IMR-90 (cell line): ENCODE results near the gene MET. TPM values are rescaled to one million over a fixed set of nuclear protein-coding genes. Genes with fewer than 3 reads are reported as not detected.

Experiments
- ATAC-seq: fragments of 200-7000 bp; cut with Tn5 transposase; 2 replicates; pipeline ENCODE4 v1.9.1; 2020; ENCODE audit warnings: low read depth, mild to moderate bottlenecking, moderate library complexity
- BruUV-seq: library from RNA; stranded (reverse); fragments of 400-500 nt; replicated peaks from 2 replicates; lab custom pipeline; 2021; lab: Mats Ljungman, UMichigan
- CTCF ChIA-PET: fragments of 300-600 bp; formaldehyde crosslinking; extraction: SDS; loops from one replicate; lab custom pipeline; 2021; ENCODE audit warnings: antibody characterized with exemption; lab: Yijun Ruan, JAX
- POLR2A ChIA-PET: fragments of 300-600 bp; sonication (Branson Sonifier 250); formaldehyde crosslinking; loops from one replicate; lab custom pipeline; 2022; ENCODE audit warnings: antibody characterized with exemption; ENCODE audit not compliant: unreplicated experiment; lab: Charles Lee
- DNase-seq: peaks from one replicate; pipeline ENCODE4 v3.0.0; 2013
- H2AFZ ChIP-seq: replicated peaks from 2 replicates; pipeline ENCODE3; 2013; ENCODE audit warnings: low read length, mild to moderate bottlenecking; ENCODE audit not compliant: poor library complexity
- H2AK5ac ChIP-seq: 2 replicates; pipeline ENCODE4 v1.6.1; 2013; ENCODE audit warnings: low read depth, low read length, inconsistent platforms
- H2AK9ac ChIP-seq: replicated peaks from 2 replicates; pipeline ENCODE3; 2013; ENCODE audit warnings: mild to moderate bottlenecking, low read depth, low read length, moderate library complexity; ENCODE audit not compliant: poor library complexity
- H2BK120ac ChIP-seq: 2 replicates; pipeline ENCODE4 v1.6.1; 2013; ENCODE audit warnings: low read depth, low read length, inconsistent platforms
- H2BK15ac ChIP-seq: 3 replicates; pipeline ENCODE4 v1.6.1; 2013; ENCODE audit warnings: low read depth, low read length, inconsistent platforms
- H2BK20ac ChIP-seq: 2 replicates; pipeline ENCODE4 v1.6.1; 2013; ENCODE audit warnings: low read depth, mild to moderate bottlenecking, inconsistent platforms, low read length, moderate library complexity
- H2BK5ac ChIP-seq: 2 replicates; pipeline ENCODE4 v1.6.1; 2013; ENCODE audit warnings: mild to moderate bottlenecking, low read depth, low read length, inconsistent platforms; ENCODE audit not compliant: poor library complexity, severe bottlenecking
- H3K14ac ChIP-seq: replicated peaks from 2 replicates; pipeline ENCODE4 v1.6.1; 2013; ENCODE audit warnings: low read depth, low read length, inconsistent platforms
- H3K18ac ChIP-seq: 2 replicates; pipeline ENCODE4 v1.6.1; 2013; ENCODE audit warnings: low read depth, low read length, control low read depth
- H3K23ac ChIP-seq: 2 replicates; pipeline ENCODE4 v1.6.1; 2013; ENCODE audit warnings: low read depth, low read length, inconsistent platforms
- H3K27ac ChIP-seq: 2 replicates; pipeline ENCODE4 v1.5.1; 2013; ENCODE audit warnings: mild to moderate bottlenecking, control low read depth, low read length; ENCODE audit not compliant: insufficient read depth
- H3K27me3 ChIP-seq: 2 replicates; pipeline ENCODE4 v1.6.1; 2013; ENCODE audit warnings: low read length; ENCODE audit not compliant: control insufficient read depth, insufficient read depth
- H3K36me3 ChIP-seq: 2 replicates; pipeline ENCODE4 v1.6.1; 2013; ENCODE audit warnings: low read length, mixed read lengths; ENCODE audit not compliant: control insufficient read depth, insufficient read depth
- H3K4ac ChIP-seq: 2 replicates; pipeline ENCODE4 v1.6.1; 2013; ENCODE audit warnings: low read depth, low read length, inconsistent platforms
- H3K4me1 ChIP-seq: 2 replicates; pipeline ENCODE4 v1.6.1; 2013; ENCODE audit warnings: low read length, mixed read lengths; ENCODE audit not compliant: control insufficient read depth, insufficient read depth
- H3K4me2 ChIP-seq: 2 replicates; pipeline ENCODE4 v1.6.1; 2013; ENCODE audit warnings: low read depth, mild to moderate bottlenecking, control low read depth, low read length, moderate library complexity
- H3K4me3 ChIP-seq: 2 replicates; pipeline ENCODE4 v1.5.1; 2013; ENCODE audit warnings: low read depth, mild to moderate bottlenecking, control low read depth, low read length, moderate library complexity; ENCODE audit not compliant: insufficient read depth
- H3K56ac ChIP-seq: 2 replicates; pipeline ENCODE4 v1.6.1; 2013; ENCODE audit warnings: low read length, inconsistent platforms; ENCODE audit not compliant: insufficient read depth; ENCODE audit errors: extremely low read depth
- H3K79me1 ChIP-seq, 2 experiments: 2 replicates each; pipeline ENCODE4 v1.6.1; 2013; ENCODE audit warnings: low read length in 2 of 2, inconsistent platforms in 1 of 2, low read depth in 1 of 2
- H3K9ac ChIP-seq: 2 replicates; pipeline ENCODE4 v1.6.1; 2013; ENCODE audit warnings: low read depth, low read length, control low read depth
- H3K9me1 ChIP-seq: 2 replicates; pipeline ENCODE4 v1.6.1; 2013; ENCODE audit warnings: low read length, inconsistent platforms; ENCODE audit not compliant: insufficient read depth
- H3K9me3 ChIP-seq: 2 replicates; pipeline ENCODE4 v1.6.1; 2013; ENCODE audit warnings: low read length; ENCODE audit not compliant: control insufficient read depth, insufficient read depth
- H4K20me1 ChIP-seq: 2 replicates; pipeline ENCODE4 v1.6.1; 2013; ENCODE audit warnings: low read length, inconsistent platforms; ENCODE audit not compliant: insufficient read depth
- H4K5ac ChIP-seq: 2 replicates; pipeline ENCODE4 v1.6.1; 2013; ENCODE audit warnings: mild to moderate bottlenecking, low read depth, low read length, control low read depth
- H4K8ac ChIP-seq, 2 experiments: 2 replicates each; pipeline ENCODE4 v1.6.1; 2013; ENCODE audit warnings: low read depth in 2 of 2, low read length in 2 of 2, control low read depth in 1 of 2, inconsistent platforms in 1 of 2
- H4K91ac ChIP-seq: 2 replicates; pipeline ENCODE4 v1.6.1; 2013; ENCODE audit warnings: low read depth, low read length, inconsistent platforms; ENCODE audit not compliant: insufficient read depth
- BHLHE40 ChIP-seq: fragments of 150-350 bp; IDR thresholded peaks from 2 replicates; pipeline ENCODE4 v1.6.1; 2016; ENCODE audit warnings: mild to moderate bottlenecking, low read depth, low read length
- ELK1 ChIP-seq: fragments of 150-350 bp; IDR thresholded peaks from 2 replicates; pipeline ENCODE4 v1.6.1; 2016; ENCODE audit warnings: low read depth, mild to moderate bottlenecking, low read length, moderate library complexity, borderline replicate concordance
- FOS ChIP-seq: fragments of 150-350 bp; IDR thresholded peaks from 2 replicates; pipeline ENCODE4 v1.6.1; 2016; ENCODE audit warnings: low read depth, low read length
- MAFK ChIP-seq: IDR thresholded peaks from 2 replicates; pipeline ENCODE4 v1.6.1; 2012; ENCODE audit warnings: low read depth, low read length, improper control_type of control experiment
- MAZ ChIP-seq: IDR thresholded peaks from 2 replicates; pipeline ENCODE4 v1.6.1; 2012; ENCODE audit warnings: low read depth, mild to moderate bottlenecking, low read length, improper control_type of control experiment, moderate library complexity, borderline replicate concordance
- MXI1 ChIP-seq: IDR thresholded peaks from 2 replicates; pipeline ENCODE4 v1.6.1; 2012; ENCODE audit warnings: low read depth, mild to moderate bottlenecking, low read length, moderate library complexity, borderline replicate concordance
- POLR2A ChIP-seq: IDR thresholded peaks from 2 replicates; pipeline ENCODE4 v1.6.1; 2012; ENCODE audit warnings: mild to moderate bottlenecking, low read depth, low read length
- RAD21 ChIP-seq: IDR thresholded peaks from 2 replicates; pipeline ENCODE4 v1.6.1; 2012; ENCODE audit warnings: low read length, improper control_type of control experiment
- RCOR1 ChIP-seq: IDR thresholded peaks from 2 replicates; pipeline ENCODE4 v1.6.1; 2012; ENCODE audit warnings: mild to moderate bottlenecking, low read length, improper control_type of control experiment; ENCODE audit not compliant: insufficient replicate concordance
- RFX5 ChIP-seq: IDR thresholded peaks from 2 replicates; pipeline ENCODE4 v1.8.0; 2012; ENCODE audit warnings: low read depth, mild to moderate bottlenecking, low read length, moderate library complexity
- SMC3 ChIP-seq: fragments of 150-350 bp; IDR thresholded peaks from 2 replicates; pipeline ENCODE4 v1.6.1; 2016; ENCODE audit warnings: low read depth, mild to moderate bottlenecking, antibody characterized with exemption, low read length, moderate library complexity
- WGBS, 2 experiments: methylation state at CpG; one replicate each; pipeline versions ENCODE4 v1.1.5 to v1.1.7; 2013; ENCODE audit warnings: missing lambda C conversion rate in 2 of 2; ENCODE audit not compliant: insufficient read length in 1 of 2; ENCODE audit errors: extremely low coverage in 2 of 2; 5-methylcytosine and 5-hydroxymethylcytosine counted together
- dilution Hi-C: fragments of 300-500 bp; cut with HindIII; formaldehyde crosslinking; loops from one replicate; pipeline ENCODE4 v1.14.3; 2018; ENCODE audit warnings: low sequenced_read_pairs; ENCODE audit not compliant: unreplicated experiment
- in situ Hi-C: fragments of 300-500 bp; cut with MboI; formaldehyde crosslinking; loops from 3 replicates; pipeline ENCODE4 v1.14.3; 2019; ENCODE audit warnings: low sequenced_read_pairs, inconsistent platforms, mixed read lengths
- intact Hi-C: fragments of 100-400 bp; cut with micrococcal nuclease; formaldehyde crosslinking; loops from 2 replicates; pipeline ENCODE4 v1.10.0; 2022
- polyA plus RNA-seq, 3 experiments: library from polyadenylated mRNA; depleted of rRNA; stranded (reverse); fragments of >200 nt; gene quantifications; 2 replicates each; pipeline ENCODE4 v1.2.3, GENCODE V29; 2012; ENCODE audit warnings: low replicate concordance in 1 of 3
- total RNA-seq: library from RNA; depleted of rRNA; stranded (reverse); fragments of >200 nt; gene quantifications from 2 replicates; pipeline ENCODE4 v1.2.3, GENCODE V29; 2012

The MET gene
- total and polyA plus RNA-seq, 2 of the 4 experiments (the other 2 are of a cell fraction): 15.0 to 84.6 TPM

GRCh38 chr7:116783666-116784318, 111.8 kb downstream of the MET start (continued):
- no peak for TF ChIP-seq MAZ

- no peaks in the 10 kb centered on the region for H3K9me3 ChIP-seq
- BruUV-seq: no TSS peak
- dilution Hi-C loops (no loop called here), intact Hi-C loops (loop anchor here (5.0 kb wide), 1 partner anchor 92 kb away; no protein-coding TSS in a partner anchor), in situ Hi-C loops (no loop called here)
- H3K4me2 ChIP-seq: no peak overlapping the region
- no peak overlapping the region for H3K23ac ChIP-seq
- H3K9me1 ChIP-seq: peaks cover 11% of the 10 kb centered on the region; the same call in 1 of the 2 replicates
- no peak overlapping the region for H3K56ac ChIP-seq
- H2AFZ ChIP-seq: no peak overlapping the region
- no peaks in the 10 kb centered on the region for H4K20me1 ChIP-seq
- no peaks in the 10 kb centered on the region for H3K36me3 ChIP-seq
- ATAC-seq (no peak), DNase-seq (no peak)
- H2BK120ac ChIP-seq: no peak overlapping the region
- H2BK15ac ChIP-seq: no peak overlapping the region
- no peak overlapping the region for H4K8ac ChIP-seq
- H4K5ac ChIP-seq: no peak overlapping the region
- H2BK5ac ChIP-seq: no peak overlapping the region
- no peak overlapping the region for H2BK20ac ChIP-seq
- TF ChIP-seq BHLHE40 (no peak), SMC3 (no peak), MAFK (no peak), RCOR1 (no peak), MXI1 (no peak), ELK1 (no peak), RFX5 (no peak), FOS (no peak), MAZ (no peak), POLR2A (no peak), RAD21 (no peak)
- no peak overlapping the region for H3K27ac ChIP-seq
- 100% methylated on average over 3 of the region's 6 CpGs; no CpG with 5 or more reads in 1 of the 2 experiments for WGBS, 2 experiments
- H3K4ac ChIP-seq: no peak overlapping the region
- POLR2A ChIA-PET: no interaction called here
- H3K79me1 ChIP-seq: 0 out of 4 replicates have a peak, but pooled peaks cover 0 to 3% of the 10 kb centered on the region in 2 experiments
- peaks cover 19% of the 10 kb centered on the region for H3K4me1 ChIP-seq
- CTCF ChIA-PET: no interaction called here
- H3K4me3 ChIP-seq: no peak overlapping the region
- no peak overlapping the region for H2AK5ac ChIP-seq
- no peak overlapping the region for H3K18ac ChIP-seq
- H3K9ac ChIP-seq: no peak overlapping the region
- no peak overlapping the region for H2AK9ac ChIP-seq
- no peak overlapping the region for H4K91ac ChIP-seq
- no peaks in the 10 kb centered on the region for H3K27me3 ChIP-seq
- H3K14ac ChIP-seq: no peak overlapping the region
Measured at GRCh38 chr7:116784647-116785046, 112.7 kb downstream of the MET start.
